ENCODE data around the gene ERBIN.
"Not testable (repeated sequence)": the region's sequence is repeated elsewhere in the genome, so short reads cannot be mapped to it uniquely, and the experiment has no call there.

ERBIN gene

DNA sequence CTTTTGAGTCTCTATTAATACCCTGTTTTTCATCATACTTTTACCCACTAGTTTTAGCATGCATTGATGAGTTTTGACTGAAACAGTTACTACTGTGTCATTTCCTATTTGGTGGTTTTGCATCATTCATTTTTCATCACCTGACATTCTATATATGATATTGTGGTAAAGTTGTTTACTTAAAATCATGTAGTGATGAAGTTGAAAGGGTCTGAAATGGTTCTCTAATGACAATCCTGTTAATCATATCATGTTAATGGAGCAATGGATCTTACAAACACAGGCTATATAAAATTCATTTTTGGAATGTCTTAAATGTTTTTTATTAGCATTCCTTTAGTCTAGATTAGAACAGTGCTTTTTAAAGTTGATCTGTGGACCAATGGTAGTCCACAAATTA, 84.1 kb downstream of the ERBIN start:
- DNase-seq = no peak

- DNase-seq = no peak
Observed at GRCh38 chr5:66012271-66012670, 85.9 kb downstream of the ERBIN start.

DNA sequence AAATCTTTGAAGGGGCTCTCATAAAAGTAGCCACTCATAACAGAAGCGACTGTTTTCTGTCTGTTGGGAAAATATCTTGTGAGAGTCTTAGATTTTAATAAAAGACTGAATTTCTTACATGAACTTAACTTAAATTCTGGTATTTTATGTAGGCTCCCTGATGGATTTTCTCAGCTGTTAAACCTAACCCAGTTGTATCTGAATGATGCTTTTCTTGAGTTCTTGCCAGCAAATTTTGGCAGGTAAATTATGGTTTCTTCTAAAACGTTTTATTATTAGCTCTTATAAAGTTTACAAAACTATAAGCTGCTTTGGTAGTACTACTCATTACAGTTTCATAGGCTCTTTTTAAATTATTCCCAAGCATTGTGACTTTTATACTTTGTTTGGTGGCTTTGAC, 87.0 kb downstream of the ERBIN start:
- no peak for DNase-seq

- no peak for DNase-seq
Observed at GRCh38 chr5:66013906-66014305, 87.5 kb downstream of the ERBIN start.

GRCh38 chr5:66015196-66015960, 89.0 kb downstream of the ERBIN start:
- DNase-seq = no peak

DNA sequence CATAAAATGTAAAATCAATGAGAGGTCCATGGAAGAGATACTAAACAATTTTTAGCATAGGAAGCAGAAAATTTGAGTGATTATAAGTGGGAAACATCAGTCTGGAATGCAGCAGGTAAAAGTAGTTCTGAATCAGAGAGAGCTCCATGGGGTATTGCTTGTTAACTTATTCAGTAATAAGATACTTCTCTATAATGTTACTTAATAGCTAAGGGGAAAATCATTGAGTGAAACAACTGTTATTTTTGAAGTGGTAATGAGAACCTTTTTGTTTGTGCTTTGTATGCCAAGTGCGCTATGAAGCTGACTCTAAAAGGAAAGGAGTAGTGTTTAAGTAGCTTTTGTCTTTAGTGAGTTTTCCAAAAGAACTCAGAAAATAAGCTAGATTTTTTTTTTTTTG, 95.2 kb downstream of the ERBIN start:
- no peak for DNase-seq

- DNase-seq = no peak
Observed at GRCh38 chr5:66039296-66039695, 112.9 kb downstream of the ERBIN start.

- DNase-seq = no peak
Observed at GRCh38 chr5:66039701-66040100, 113.3 kb downstream of the ERBIN start.

DNA sequence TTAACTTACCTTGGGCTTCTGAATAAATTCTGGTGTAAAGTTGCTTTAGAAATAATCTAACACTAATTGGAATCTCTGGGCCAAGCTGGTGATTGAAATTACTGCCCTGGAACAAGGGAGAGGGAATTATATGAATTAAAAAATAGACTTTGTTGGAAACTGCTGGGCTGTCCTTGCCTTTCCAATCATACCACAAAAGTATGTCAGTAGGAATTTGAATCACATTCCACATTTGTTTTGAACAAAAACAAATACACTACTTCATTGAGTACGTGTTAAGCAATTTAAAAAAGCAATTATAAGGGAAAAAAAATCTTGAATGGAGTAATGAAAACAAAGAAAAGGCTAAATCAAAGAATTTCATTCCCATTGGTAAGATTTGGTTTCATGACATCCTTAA, 115.3 kb downstream of the ERBIN start:
- no peak for DNase-seq

- DNase-seq = no peak
Observed at GRCh38 chr5:66057239-66057638, 130.9 kb downstream of the ERBIN start.

DNA sequence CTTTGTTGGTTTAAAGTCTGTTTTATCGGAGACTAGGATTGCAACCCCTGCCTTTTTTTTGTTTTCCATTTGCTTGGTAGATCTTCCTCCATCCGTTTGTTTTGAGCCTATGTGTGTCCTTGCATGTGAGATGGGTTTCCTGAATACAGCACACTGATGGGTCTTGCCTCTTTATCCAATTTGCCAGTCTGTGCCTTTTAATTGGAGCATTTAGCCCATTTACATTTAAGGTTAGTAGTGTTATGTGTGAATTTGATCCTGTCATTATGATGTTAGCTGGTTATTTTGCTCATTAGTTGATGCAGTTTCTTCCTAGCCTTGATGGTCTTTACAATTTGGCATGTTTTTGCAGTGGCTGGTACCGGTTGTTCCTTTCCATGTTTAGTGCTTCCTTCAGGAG, 134.9 kb downstream of the ERBIN start:
- not testable (repeated sequence) for DNase-seq

DNA sequence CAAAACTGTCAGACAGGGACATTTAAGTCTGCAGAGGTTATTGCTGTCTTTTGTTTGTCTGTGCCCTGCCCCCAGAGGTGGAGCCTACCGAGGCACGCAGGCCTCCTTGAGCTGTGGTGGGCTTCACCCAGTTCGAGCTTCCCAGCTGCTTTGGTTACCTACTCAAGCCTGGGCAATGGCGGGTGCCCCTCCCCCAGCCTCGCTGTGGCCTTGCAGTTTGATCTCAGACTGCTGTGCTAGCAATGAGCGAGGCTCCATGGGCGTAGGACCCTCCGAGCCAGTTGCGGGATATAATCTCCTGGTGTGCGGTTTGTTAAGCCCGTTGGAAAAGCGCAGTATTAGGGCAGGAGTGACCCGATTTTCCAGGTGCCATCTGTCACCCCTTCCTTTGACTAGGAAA, 136.7 kb downstream of the ERBIN start:
- DNase-seq = not testable (repeated sequence)

DNA sequence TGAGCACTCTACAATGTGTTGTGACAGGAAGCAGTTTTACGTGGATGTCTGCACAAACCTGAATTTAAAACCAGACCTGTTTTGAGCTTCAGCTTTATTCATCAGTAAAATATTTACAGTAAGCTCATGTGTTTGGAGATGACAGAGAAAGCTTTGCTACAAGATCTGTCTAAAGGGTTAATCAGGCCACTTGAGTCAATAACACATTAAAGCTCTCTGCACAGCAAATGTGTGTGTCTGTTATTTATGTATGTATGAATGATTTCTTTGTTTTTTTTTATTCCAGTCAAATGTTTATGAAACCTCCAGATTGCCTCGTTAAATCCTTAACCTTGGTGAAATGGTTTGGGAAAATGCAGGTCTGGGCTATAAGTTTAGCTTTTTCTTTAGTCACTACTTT, 140.5 kb downstream of the ERBIN start:
- DNase-seq = no peak

DNA sequence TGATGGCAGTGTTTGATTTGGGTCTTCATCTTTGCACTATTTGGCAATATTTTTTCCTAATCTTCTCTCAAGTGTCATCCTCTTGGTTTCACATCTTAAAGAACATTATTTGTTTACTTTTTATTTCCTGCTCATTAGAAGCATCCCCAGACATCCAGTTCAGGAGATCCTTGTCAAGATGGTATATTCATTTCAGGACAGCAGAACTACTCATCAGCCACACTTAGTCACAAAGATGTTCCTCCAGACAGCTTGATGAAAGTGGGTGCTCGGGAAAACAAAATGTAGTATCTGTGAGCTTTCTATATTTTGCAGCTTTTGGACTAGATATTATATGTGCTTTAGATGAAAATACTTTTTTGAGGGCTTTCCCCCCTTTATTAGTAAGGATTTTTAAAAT, 145.7 kb downstream of the ERBIN start:
- no peak for DNase-seq

GRCh38 chr5:66074901-66075300, 148.5 kb downstream of the ERBIN start:
- no peak for DNase-seq

- DNase-seq = no peak
Observed at GRCh38 chr5:66080664-66081063, 154.3 kb downstream of the ERBIN start.

GRCh38 chr5:66089384-66089783, 163.0 kb downstream of the ERBIN start:
- DNase-seq = no peak

GRCh38 chr5:66100851-66101250, 174.5 kb downstream of the ERBIN start:
- no peak for DNase-seq

- DNase-seq = no peak
Observed at GRCh38 chr5:66113160-66113559, 186.8 kb downstream of the ERBIN start.

GRCh38 chr5:66118304-66118703, 191.9 kb downstream of the ERBIN start:
- no peak for DNase-seq

- no peak for DNase-seq
Observed at GRCh38 chr5:66122379-66123034, 196.1 kb downstream of the ERBIN start.

- DNase-seq = no peak
Observed at GRCh38 chr5:66129144-66129543, 202.8 kb downstream of the ERBIN start.

DNA sequence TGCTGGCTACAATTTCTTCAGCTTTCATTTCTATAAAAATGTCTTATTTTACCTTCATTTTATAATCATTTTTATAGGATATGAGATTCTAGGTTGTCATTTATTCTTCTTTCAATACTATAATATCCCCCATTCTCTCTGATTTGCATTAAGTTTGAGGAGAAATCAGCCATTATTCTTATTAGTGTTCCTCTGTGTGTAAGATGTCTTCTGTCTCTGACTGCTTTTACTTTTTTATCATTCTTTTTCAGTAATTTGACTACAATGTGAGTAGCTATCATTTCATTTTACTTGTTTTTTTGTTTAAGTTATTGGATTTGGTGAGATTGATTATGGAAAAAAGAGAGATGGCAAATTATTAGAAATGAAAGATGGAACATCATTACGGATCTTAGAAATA, 204.1 kb downstream of the ERBIN start:
- DNase-seq = no peak
